IPS-15b (cell line): ENCODE results near the gene CXCR4.
A peak's percentile ranks its signal among the peaks of the same experiment; 100 is the strongest.

Source experiments
- H3K27me3 ChIP-seq: one replicate; pipeline ENCODE4 v1.6.1; 2013; ENCODE audit warnings: low read length; ENCODE audit not compliant: control insufficient read depth, insufficient read depth
- H3K36me3 ChIP-seq: one replicate; pipeline ENCODE4 v1.6.1; 2013; ENCODE audit warnings: low read length; ENCODE audit not compliant: control insufficient read depth, insufficient read depth
- H3K4me1 ChIP-seq: one replicate; pipeline ENCODE4 v1.6.1; 2013; ENCODE audit warnings: mild to moderate bottlenecking, low read length; ENCODE audit not compliant: control insufficient read depth, insufficient read depth
- H3K4me3 ChIP-seq: one replicate; pipeline ENCODE4 v1.5.1; 2013; ENCODE audit warnings: low read depth, low read length
- H3K9ac ChIP-seq: one replicate; pipeline ENCODE4 v1.6.1; 2013; ENCODE audit warnings: low read depth, mild to moderate bottlenecking, low read length
- H3K9me3 ChIP-seq: one replicate; pipeline ENCODE4 v1.6.1; 2013; ENCODE audit warnings: mild to moderate bottlenecking, low read length; ENCODE audit not compliant: control insufficient read depth, insufficient read depth

The CXCR4 gene

GRCh38 chr2:136117909-136118818 lies at the start of gene CXCR4:
CXCR4 (minus strand) TSS chr2:136118149; CDS start chr2:136118060, 89 bp downstream.
- Histone ChIP-seq H3K9ac (no peak within 1 kb of the TSS), H3K4me1 (peaks cover 6% of the 10 kb centered on the region), H3K9me3 (no peaks in the 10 kb centered on the region), H3K4me3 (peak within 1 kb of the TSS; percentile 73), H3K27me3 (peaks cover 60% of the 10 kb centered on the region), H3K36me3 (peaks cover 4% of the 10 kb centered on the region)

GRCh38 chr2:136164280-136164776 lies 46.4 kb upstream of the CXCR4 start:
- Histone ChIP-seq H3K27me3 (no peaks in the 10 kb centered on the region), H3K9me3 (no peaks in the 10 kb centered on the region), H3K9ac (no peak overlapping the region), H3K4me3 (no peak overlapping the region), H3K4me1 (no peaks in the 10 kb centered on the region), H3K36me3 (no peaks in the 10 kb centered on the region)

DNA sequence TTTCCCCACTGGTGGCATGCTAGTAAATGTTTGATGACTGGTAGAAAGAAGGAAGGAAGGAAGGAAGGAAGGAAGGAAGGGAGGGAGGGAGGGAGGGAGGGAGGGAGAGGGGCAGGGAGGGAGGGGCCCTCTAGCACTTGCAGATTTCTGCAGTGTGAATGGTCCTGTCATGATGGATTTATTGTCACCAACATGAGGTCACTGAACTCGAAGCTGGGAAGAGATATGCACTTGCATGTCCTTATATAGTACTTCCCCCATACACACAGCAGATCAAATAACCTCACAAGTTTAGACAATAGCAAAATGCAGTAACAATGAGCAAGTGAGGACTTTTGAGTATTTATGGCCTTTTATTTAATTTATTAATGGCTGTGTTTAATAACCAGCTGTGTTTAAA lies 44.5 kb upstream of the CXCR4 start:
- no peaks in the 10 kb centered on the region for H3K36me3 ChIP-seq
- H3K4me1 ChIP-seq: no peaks in the 10 kb centered on the region
- no peaks in the 10 kb centered on the region for H3K27me3 ChIP-seq
- H3K9ac ChIP-seq: no peak overlapping the region
- no peak overlapping the region for H3K4me3 ChIP-seq
- H3K9me3 ChIP-seq: no peaks in the 10 kb centered on the region

DNA sequence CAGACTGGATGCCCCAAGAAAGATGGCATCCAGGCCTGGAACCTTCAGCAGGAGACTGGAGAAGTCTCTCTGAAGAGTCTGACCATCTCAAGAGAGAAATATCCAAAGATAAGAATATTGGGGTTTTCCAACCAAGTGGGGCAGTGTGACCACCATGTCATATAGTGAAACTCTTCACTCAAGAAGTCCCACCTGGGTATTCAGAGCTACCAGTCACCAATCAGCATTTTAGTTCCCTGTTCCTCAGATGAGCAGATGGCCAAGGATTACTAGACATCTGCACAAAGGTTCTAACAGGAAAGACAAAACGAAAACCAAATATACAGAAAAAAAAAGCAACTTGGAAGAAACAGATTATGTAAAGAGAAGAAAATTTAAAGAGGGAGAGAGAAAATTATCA lies 38.5 kb upstream of the CXCR4 start:
- H3K9ac ChIP-seq: no peak overlapping the region
- no peaks in the 10 kb centered on the region for H3K27me3 ChIP-seq
- no peak overlapping the region for H3K4me3 ChIP-seq
- no peaks in the 10 kb centered on the region for H3K4me1 ChIP-seq
- no peaks in the 10 kb centered on the region for H3K9me3 ChIP-seq
- H3K36me3 ChIP-seq: no peaks in the 10 kb centered on the region

DNA sequence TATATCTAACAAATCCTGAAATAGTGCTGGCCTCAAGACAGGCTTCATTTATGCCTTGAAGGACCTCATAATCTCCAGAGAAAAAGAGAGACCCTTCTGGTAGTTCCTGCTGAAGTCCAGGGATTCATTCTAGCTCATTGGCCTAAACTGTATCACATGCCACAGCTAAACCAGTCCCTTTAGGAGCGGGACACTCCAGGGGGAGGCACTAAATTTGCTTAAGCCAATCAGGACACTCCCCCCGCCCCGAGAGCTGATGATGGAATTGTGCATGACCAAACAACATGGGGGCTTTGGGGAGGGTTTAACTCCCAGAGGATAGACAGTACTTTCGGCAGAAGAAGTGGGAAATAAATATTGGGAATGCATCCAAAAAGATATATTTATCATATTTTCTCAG lies 36.4 kb upstream of the CXCR4 start:
- H3K4me3 ChIP-seq: no peak overlapping the region
- H3K9me3 ChIP-seq: no peaks in the 10 kb centered on the region
- no peaks in the 10 kb centered on the region for H3K27me3 ChIP-seq
- no peaks in the 10 kb centered on the region for H3K36me3 ChIP-seq
- H3K9ac ChIP-seq: no peak overlapping the region
- H3K4me1 ChIP-seq: no peaks in the 10 kb centered on the region

DNA sequence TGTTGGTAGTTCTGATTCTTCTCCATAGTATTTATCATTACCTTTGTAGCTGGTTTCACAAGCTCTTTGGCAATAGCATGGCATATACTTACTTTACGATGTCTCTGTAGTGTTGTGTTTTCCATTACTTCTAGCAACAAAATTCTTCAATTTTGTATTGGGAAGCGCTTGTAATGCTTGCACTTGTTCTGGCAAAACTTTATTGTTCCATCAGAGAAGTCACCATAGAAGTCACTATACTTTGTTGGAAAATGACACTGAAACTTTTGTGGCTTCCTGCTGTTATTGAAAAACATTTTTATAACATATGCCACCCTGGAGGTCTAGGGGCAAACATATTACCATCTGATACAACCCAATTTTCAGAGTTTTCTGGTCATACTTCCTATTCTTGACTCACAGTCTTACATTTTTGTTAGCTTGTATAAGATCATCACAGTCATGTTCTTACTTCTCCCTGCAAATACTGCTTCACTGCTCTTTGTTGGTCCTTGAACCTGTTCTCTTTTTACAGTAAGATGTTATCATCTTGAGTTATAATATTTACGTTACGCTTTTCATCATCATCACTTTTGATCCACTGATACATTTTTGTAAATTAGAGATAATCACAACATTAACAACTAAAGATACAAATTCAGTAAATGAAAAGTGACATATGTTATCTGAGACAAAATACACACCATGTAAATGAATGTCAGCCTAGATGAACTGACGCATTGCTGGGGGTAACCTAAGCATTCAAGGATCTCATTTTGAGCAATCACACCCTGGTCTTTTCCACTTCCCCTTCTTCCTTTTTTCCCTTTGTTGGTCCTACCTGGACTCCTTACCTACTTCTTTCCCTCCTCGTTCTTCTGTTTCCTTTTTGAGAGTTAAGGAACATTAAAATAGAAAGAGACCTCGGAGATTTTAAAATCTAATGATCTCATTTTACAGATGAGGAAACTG lies 33.3 kb upstream of the CXCR4 start:
- Histone ChIP-seq H3K27me3 (no peaks in the 10 kb centered on the region), H3K4me3 (no peak overlapping the region), H3K36me3 (no peaks in the 10 kb centered on the region), H3K4me1 (no peaks in the 10 kb centered on the region), H3K9ac (no peak overlapping the region), H3K9me3 (no peaks in the 10 kb centered on the region)

DNA sequence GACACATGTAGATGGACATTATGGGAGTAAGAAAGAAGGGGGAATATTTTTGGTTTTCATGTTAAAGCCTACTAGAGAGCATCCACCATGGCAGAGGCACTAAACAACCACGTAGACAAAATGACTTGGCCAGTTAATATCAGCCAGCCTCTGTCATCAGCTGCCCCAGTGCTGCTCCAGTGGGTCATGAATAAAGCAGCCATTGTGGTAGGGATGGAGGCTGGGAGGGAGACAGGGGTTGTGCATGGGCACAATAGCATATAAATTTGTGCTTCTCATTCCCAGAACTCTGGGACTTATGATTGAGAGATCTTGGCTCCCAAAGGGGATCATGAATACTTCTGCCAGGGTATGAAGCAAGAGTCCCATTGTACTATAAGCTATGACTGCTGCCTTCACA lies 31.1 kb upstream of the CXCR4 start:
- H3K27me3 ChIP-seq: no peaks in the 10 kb centered on the region
- H3K9me3 ChIP-seq: no peaks in the 10 kb centered on the region
- no peaks in the 10 kb centered on the region for H3K36me3 ChIP-seq
- H3K4me1 ChIP-seq: no peaks in the 10 kb centered on the region
- H3K9ac ChIP-seq: no peak overlapping the region
- no peak overlapping the region for H3K4me3 ChIP-seq

- no peak overlapping the region for H3K9ac ChIP-seq
- peaks cover 1% of the 10 kb centered on the region for H3K4me1 ChIP-seq
- no peaks in the 10 kb centered on the region for H3K9me3 ChIP-seq
- H3K27me3 ChIP-seq: no peaks in the 10 kb centered on the region
- H3K36me3 ChIP-seq: no peaks in the 10 kb centered on the region
- H3K4me3 ChIP-seq: no peak overlapping the region
Measured at GRCh38 chr2:136146564-136146963, 28.6 kb upstream of the CXCR4 start.

DNA sequence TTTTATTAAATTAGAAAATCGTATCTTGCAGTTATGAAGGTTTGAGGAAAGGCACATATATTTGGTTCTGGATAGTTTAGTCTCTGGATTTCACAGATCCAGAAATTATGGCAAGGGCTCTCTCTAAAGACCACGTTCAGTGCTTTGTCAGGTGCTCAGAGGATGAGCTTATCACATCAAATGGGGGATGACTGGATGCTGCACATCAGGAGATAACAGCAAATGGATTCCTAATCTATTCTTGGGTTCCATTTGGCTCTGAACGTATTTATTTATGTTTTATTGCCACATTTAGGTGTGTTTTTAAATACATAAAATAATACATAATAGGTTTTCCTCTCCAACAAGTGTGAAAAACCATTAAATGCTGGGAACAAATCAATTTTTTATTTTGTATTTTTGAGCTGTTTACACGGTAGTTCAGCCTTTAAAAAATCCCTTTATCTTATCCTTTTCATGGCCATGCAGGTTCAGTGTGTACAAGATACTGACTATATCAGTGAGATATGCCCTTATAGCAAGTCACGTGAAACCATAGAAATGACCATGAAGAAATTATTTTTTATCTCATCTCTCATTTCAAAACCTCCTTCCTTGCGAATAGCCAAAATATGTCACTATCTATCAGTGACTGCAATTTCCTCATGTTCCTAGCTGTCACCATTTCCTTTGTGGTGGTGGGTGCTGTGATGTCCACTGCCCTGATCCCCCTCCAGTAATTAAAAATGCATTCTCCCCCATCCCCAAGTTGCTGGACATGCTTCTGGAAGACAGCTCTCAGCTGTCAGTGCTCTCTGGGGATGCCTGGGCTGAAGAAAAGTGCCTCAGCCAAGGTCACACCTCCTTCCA lies 25.9 kb upstream of the CXCR4 start:
- H3K4me3 ChIP-seq: no peak overlapping the region
- H3K36me3 ChIP-seq: no peaks in the 10 kb centered on the region
- no peaks in the 10 kb centered on the region for H3K27me3 ChIP-seq
- H3K4me1 ChIP-seq: peaks cover 4% of the 10 kb centered on the region
- no peak overlapping the region for H3K9ac ChIP-seq
- no peaks in the 10 kb centered on the region for H3K9me3 ChIP-seq

- Histone ChIP-seq H3K4me1 (peaks cover 4% of the 10 kb centered on the region), H3K4me3 (no peak overlapping the region)
Measured at GRCh38 chr2:136141510-136142149, 23.7 kb upstream of the CXCR4 start.

GRCh38 chr2:136139631-136140030 lies 21.7 kb upstream of the CXCR4 start:
- Histone ChIP-seq H3K27me3 (no peaks in the 10 kb centered on the region), H3K4me1 (peaks cover 4% of the 10 kb centered on the region), H3K36me3 (no peaks in the 10 kb centered on the region), H3K4me3 (no peak overlapping the region), H3K9ac (no peak overlapping the region), H3K9me3 (no peaks in the 10 kb centered on the region)

More at GRCh38 chr2:136141510-136142149, 23.7 kb upstream of the CXCR4 start:
- Histone ChIP-seq H3K36me3 (no peaks in the 10 kb centered on the region), H3K9ac (no peak overlapping the region), H3K9me3 (no peaks in the 10 kb centered on the region), H3K27me3 (no peaks in the 10 kb centered on the region)
